Measurements from ENCODE around the gene KLHL36.

- TF ChIP-seq CTCF (IDR thresholded peaks at IDR 0.05) (no peak), POLR2A (IDR thresholded peaks at IDR 0.05) (no peak)
Observed at GRCh38 chr16:84617041-84617790, 31.1 kb upstream of the KLHL36 start.

Measured in right lobe of liver (tissue), 4 donors.